Measurements from ENCODE around the gene TADA1. TPM values are rescaled to one million over a fixed set of nuclear protein-coding genes. Genes with fewer than 3 reads are reported as not detected.

The TADA1 gene
- total RNA-seq, 4 donors from 2014 or later: 7.1 to 17.1 (median 10.7) TPM

DNA sequence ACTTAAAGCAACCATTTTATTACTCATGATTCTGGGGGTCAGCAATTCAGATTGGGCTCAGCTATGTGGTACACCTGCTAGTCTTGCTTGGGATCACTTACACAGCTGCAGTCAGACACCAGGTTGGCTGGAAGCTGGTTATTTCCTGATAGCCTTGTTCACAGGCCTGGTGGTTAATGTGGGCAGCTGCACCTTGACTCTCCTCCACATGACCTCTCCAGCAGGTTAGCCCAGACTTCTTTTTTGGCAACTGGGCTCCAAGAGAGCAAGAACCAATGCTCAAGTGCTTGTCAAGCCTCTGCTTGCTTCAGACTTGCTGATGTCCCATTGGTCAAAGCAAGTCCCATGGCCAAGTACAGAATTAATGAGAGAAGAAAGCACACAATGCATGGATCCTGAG, 48.6 kb downstream of the TADA1 start:
- no peak for DNase-seq
- no peaks in the 10 kb centered on the region for H3K36me3 ChIP-seq
- no peaks in the 10 kb centered on the region for H3K4me1 ChIP-seq
- H3K9me3 ChIP-seq: peaks cover 0 to 26% (median 13%) of the 10 kb centered on the region in 3 donors
- TF ChIP-seq, protein P1, sequence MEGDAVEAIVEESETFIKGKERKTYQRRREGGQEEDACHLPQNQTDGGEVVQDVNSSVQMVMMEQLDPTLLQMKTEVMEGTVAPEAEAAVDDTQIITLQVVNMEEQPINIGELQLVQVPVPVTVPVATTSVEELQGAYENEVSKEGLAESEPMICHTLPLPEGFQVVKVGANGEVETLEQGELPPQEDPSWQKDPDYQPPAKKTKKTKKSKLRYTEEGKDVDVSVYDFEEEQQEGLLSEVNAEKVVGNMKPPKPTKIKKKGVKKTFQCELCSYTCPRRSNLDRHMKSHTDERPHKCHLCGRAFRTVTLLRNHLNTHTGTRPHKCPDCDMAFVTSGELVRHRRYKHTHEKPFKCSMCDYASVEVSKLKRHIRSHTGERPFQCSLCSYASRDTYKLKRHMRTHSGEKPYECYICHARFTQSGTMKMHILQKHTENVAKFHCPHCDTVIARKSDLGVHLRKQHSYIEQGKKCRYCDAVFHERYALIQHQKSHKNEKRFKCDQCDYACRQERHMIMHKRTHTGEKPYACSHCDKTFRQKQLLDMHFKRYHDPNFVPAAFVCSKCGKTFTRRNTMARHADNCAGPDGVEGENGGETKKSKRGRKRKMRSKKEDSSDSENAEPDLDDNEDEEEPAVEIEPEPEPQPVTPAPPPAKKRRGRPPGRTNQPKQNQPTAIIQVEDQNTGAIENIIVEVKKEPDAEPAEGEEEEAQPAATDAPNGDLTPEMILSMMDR (IDR thresholded peaks at IDR 0.05): no peak
- no peak for TF ChIP-seq POLR2A (IDR thresholded peaks at IDR 0.05)
- no peak overlapping the region for H3K4me3 ChIP-seq
- peaks cover 0 to 25% (median 0%) of the 10 kb centered on the region in 4 donors for H3K27me3 ChIP-seq
- intact Hi-C loops (cut with DNase I): no loop called here
- no peak overlapping the region for H3K27ac ChIP-seq

DNA sequence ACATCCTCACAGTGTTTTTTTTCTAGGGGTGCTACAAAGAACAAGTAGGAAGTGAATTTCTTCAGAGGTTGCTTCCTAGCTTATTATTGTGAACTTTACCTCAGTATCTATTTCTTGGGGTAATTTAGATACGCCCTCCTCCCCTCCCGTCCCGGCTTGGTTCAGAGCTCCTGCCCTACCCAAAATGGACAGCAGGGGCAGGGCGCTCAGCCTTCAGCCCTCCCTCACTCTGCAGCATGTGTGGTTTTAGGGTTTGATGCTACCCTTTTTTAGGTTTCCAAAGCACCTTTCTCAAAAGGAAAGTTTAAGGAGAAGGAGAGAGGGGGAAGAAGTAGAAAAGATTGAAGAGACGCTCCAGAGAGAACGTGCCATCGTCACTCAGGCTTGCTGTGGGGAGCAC, 53.7 kb downstream of the TADA1 start:
- H3K4me3 ChIP-seq: no peak overlapping the region
- H3K27ac ChIP-seq: no peak overlapping the region
- 54 to 62% methylated on average over 7 of the region's 7 CpGs for WGBS, 2 donors
- no peak for DNase-seq
- no peaks in the 10 kb centered on the region for H3K4me1 ChIP-seq
- TF ChIP-seq POLR2A (IDR thresholded peaks at IDR 0.05): no peak
- TF ChIP-seq, protein P1 (IDR thresholded peaks at IDR 0.05): no peak
- no peaks in the 10 kb centered on the region for H3K36me3 ChIP-seq
- peaks cover 0 to 12% (median 0%) of the 10 kb centered on the region in 4 donors for H3K27me3 ChIP-seq
- peaks cover 0 to 15% (median 4%) of the 10 kb centered on the region in 3 donors for H3K9me3 ChIP-seq
- intact Hi-C loops (cut with DNase I): no loop called here

DNA sequence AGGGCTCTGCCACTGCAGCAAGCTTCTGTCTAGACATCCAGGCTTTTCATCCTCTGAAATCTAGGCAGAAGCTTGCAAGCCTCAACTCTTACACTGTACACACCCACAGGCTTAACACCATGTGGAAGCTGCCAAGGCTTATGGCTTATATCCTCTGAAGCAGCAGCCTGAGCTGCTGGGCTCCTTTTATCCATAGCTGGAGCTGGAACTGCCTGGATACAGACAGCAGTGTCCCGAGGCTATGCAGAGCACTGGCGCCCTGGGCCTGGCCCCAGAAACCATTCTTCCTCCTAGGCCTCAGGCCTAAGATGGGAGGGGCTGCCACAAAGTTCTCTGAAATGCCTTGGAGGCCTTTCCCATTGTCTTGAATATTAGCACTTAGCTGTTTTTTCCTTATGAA, 56.1 kb downstream of the TADA1 start:
- no peak overlapping the region for H3K27ac ChIP-seq
- WGBS, 2 donors: 42 to 56% methylated on average over 2 of the region's 2 CpGs
- intact Hi-C loops (cut with DNase I): no loop called here
- H3K27me3 ChIP-seq: peaks cover 0 to 32% (median 0%) of the 10 kb centered on the region in 4 donors
- no peaks in the 10 kb centered on the region for H3K36me3 ChIP-seq
- H3K9me3 ChIP-seq: peaks cover 0 to 15% (median 4%) of the 10 kb centered on the region in 3 donors
- no peak for DNase-seq
- H3K4me3 ChIP-seq: no peak overlapping the region
- H3K4me1 ChIP-seq: no peaks in the 10 kb centered on the region
- no peak for TF ChIP-seq POLR2A (IDR thresholded peaks at IDR 0.05)
- TF ChIP-seq, protein P1 (IDR thresholded peaks at IDR 0.05): no peak

DNA sequence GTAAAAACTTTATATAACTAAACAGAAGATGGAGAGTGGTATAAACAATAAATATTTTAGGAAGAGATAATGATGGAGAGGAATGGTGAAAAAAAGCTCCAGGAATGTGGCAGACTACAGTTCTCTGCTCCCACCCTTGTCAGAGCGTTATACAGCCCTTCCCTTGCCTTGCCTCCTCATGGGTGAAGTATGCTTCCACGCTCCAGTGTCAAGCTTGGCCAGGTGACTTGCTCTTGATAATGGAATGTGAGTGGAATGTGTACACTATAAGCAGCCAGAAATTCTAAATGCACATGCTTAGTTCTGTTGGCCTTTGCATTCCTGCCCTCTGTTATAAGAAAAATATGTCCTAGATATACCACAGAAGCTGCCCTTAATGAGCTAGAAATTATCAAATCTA, 61.5 kb downstream of the TADA1 start:
- no peak overlapping the region for H3K27ac ChIP-seq
- no peaks in the 10 kb centered on the region for H3K9me3 ChIP-seq
- TF ChIP-seq POLR2A (IDR thresholded peaks at IDR 0.05): no peak
- TF ChIP-seq, protein P1 (IDR thresholded peaks at IDR 0.05): no peak
- H3K36me3 ChIP-seq: no peaks in the 10 kb centered on the region
- DNase-seq: no peak
- H3K4me3 ChIP-seq: no peak overlapping the region
- 45 to 62% methylated on average over 2 of the region's 2 CpGs for WGBS, 2 donors
- peaks cover 0 to 26% (median 0%) of the 10 kb centered on the region in 4 donors for H3K27me3 ChIP-seq
- no peaks in the 10 kb centered on the region for H3K4me1 ChIP-seq
- intact Hi-C loops (cut with DNase I): no loop called here

DNA sequence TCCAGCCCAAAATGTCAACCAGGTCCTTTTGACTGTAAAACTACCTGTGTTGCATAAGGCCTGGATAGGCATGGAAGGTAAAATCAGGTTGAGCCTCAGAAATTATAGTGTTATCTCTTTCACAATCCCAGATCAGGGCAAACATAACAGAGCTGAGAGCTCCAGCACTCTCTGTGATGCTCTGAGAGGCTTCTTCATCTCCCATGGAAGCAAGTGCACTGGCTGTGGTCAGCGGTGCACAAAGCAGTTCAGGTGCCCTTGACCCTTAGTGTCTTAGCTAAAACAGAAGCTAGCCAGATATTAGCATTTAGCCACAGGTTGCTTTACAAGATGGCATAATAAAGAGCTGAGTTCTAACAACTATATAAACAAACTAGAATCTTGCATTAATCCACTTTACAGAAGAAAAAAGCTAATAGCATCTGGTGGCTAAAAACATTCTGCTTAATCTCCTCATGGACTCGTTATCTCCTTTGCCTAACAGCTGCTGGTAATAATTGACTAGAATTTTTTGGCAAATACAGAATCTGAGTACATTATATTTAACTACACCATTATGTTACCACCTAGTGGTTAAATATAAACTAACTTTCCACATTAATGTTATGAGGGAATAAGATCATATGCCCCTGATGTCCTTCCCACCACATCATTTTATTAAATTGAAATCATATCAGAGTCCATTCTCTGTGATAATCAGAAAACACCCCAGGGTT, 62.4 kb downstream of the TADA1 start:
- Histone ChIP-seq H3K9me3 (no peaks in the 10 kb centered on the region), H3K4me3 (no peak overlapping the region), H3K4me1 (no peaks in the 10 kb centered on the region), H3K36me3 (no peaks in the 10 kb centered on the region), H3K27ac (no peak overlapping the region), H3K27me3 (peaks cover 0 to 26% (median 0%) of the 10 kb centered on the region in 4 donors)
- WGBS, 2 donors: 25 to 31% methylated on average over 2 of the region's 2 CpGs
- TF ChIP-seq, protein P1 (IDR thresholded peaks at IDR 0.05): no peak
- TF ChIP-seq POLR2A (IDR thresholded peaks at IDR 0.05): no peak
- DNase-seq: no peak
- intact Hi-C loops (cut with DNase I): no loop called here

Measured in esophagus squamous epithelium (tissue), 5 donors.